ENCODE measurements around the gene TMEM208.
A peak's percentile ranks its signal among the peaks of the same experiment; 100 is the strongest.

TMEM208 gene

GRCh38 chr16:67191995-67192681, 34.8 kb upstream of the TMEM208 start, which contains the start of gene E2F4:
E2F4 (plus strand) TSS chr16:67192155; CDS start chr16:67192228, 73 bp downstream.
- DNase-seq (ENCODE audit: low read depth in 2 of 2), result peak; percentile 77 to 80

GRCh38 chr16:67192781-67193361, 34.1 kb upstream of the TMEM208 start:
- no peak for DNase-seq (ENCODE audit: low read depth in 2 of 2)

- no peak for DNase-seq (ENCODE audit: low read depth in 2 of 2)
Observed at GRCh38 chr16:67193536-67193935, 33.4 kb upstream of the TMEM208 start.

GRCh38 chr16:67194260-67194659, 32.7 kb upstream of the TMEM208 start:
- no peak for DNase-seq (ENCODE audit: low read depth in 2 of 2)

- DNase-seq (ENCODE audit: low read depth in 2 of 2), result no peak
Observed at GRCh38 chr16:67195676-67196075, 31.3 kb upstream of the TMEM208 start.

GRCh38 chr16:67196881-67197280, 30.0 kb upstream of the TMEM208 start:
- DNase-seq (ENCODE audit: low read depth in 2 of 2), result no peak

- DNase-seq (ENCODE audit: low read depth in 2 of 2), result no peak
Observed at GRCh38 chr16:67197704-67198103, 29.2 kb upstream of the TMEM208 start.

- DNase-seq (ENCODE audit: low read depth in 2 of 2), result no peak
Observed at GRCh38 chr16:67198238-67198734, 28.6 kb upstream of the TMEM208 start.

GRCh38 chr16:67199011-67199807, 27.7 kb upstream of the TMEM208 start, which contains the start of gene ELMO3:
ELMO3 (plus strand) TSS chr16:67199131; CDS start chr16:67199327, 196 bp downstream.
- no peak for DNase-seq (ENCODE audit: low read depth in 2 of 2)

GRCh38 chr16:67199808-67200198, 27.1 kb upstream of the TMEM208 start:
- no peak for DNase-seq (ENCODE audit: low read depth in 2 of 2)

GRCh38 chr16:67200491-67200890, 26.4 kb upstream of the TMEM208 start:
- DNase-seq (ENCODE audit: low read depth in 2 of 2), result no peak

- DNase-seq (ENCODE audit: low read depth in 2 of 2), result no peak
Observed at GRCh38 chr16:67201411-67202345, 25.3 kb upstream of the TMEM208 start.

GRCh38 chr16:67202426-67202825, 24.5 kb upstream of the TMEM208 start:
- no peak for DNase-seq (ENCODE audit: low read depth in 2 of 2)

GRCh38 chr16:67202956-67203493, 23.9 kb upstream of the TMEM208 start:
- no peak for DNase-seq (ENCODE audit: low read depth in 2 of 2)

- no peak for DNase-seq (ENCODE audit: low read depth in 2 of 2)
Observed at GRCh38 chr16:67204076-67204475, 22.9 kb upstream of the TMEM208 start.

GRCh38 chr16:67206129-67206837, 20.6 kb upstream of the TMEM208 start:
- no peak for DNase-seq (ENCODE audit: low read depth in 2 of 2)

- DNase-seq (ENCODE audit: low read depth in 2 of 2), result no peak
Observed at GRCh38 chr16:67206838-67207248, 20.1 kb upstream of the TMEM208 start.

GRCh38 chr16:67207249-67208091, 19.5 kb upstream of the TMEM208 start:
- DNase-seq (ENCODE audit: low read depth in 2 of 2), result no peak

- DNase-seq (ENCODE audit: low read depth in 2 of 2), result no peak
Observed at GRCh38 chr16:67208154-67208896, 18.6 kb upstream of the TMEM208 start.
